Measurements from ENCODE around the gene AMH.

The AMH gene

DNA sequence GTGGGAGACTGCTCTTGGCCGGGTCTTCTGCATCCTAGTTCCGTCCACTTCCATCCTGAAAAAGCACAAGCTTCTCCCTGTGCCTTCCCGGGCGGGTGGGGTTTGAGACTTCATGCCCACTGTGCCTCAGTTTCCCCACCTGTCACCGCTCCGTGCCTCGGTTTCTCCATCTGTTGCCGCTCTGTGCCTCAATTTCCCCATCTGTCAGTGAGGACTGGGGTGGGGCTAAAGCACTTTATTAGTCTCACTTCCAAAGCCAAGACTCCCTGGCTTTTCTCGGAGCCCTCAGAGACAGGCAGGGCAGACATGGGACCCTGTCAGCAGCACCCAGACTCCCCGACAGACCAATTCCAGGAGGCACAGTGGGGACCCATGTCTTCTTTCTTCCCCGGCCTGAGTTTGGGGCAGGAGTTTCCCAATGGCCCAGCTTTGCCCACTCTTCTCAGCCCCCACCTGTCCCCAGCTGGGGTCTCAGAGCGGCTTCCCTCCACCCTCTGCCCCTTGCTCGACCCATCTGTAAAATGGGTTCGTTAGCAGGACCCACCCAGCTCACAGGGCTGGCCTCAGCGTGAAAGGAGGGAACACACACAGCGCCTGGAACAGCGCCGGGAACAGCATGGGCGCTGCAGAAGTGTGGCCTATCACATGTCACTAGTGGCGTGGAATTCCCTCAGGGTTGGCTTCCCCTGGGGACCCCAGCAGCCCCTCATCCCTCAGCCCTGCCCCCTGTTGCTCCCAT lies 37.4 kb downstream of the AMH start:
- DNase-seq (ENCODE audit: low read depth in 2 of 2) = no peak

DNA sequence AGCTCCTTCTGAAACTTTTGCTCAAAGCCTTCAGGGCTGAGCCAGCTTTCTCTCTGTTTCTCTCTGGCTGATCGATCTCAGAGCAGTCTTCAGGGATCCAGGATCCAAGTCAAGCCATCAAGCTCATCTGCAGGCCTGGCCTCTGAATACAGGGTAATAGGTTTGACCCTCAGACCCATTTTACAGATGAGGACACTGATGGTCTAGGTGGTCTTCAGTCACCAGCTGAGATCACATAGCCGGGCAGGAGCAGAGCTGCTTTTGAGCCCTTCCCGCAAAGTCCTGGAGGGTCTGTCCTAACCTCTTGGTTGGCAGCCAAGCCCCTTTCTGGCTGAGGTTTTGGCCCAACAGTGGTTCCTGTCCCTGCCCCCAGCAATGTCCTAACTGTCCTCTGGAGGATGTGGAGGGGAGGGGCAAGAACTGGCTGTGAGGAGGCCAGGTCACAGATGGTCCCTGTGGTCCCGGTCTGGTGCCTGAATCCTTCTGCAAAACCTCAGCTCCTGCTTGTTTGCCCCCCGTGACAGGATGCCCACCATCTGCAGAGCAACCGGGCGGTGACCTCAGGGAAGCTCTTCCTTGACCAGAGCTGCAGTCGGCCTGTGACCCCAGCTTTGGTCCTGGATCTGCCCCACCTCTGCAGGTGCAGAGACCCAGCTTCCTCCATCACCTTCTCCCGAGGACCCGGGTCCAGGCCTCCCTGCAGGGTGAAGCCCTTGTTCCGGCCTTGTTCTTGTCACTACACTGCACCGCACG lies 38.6 kb downstream of the AMH start:
- DNase-seq (ENCODE audit: low read depth in 2 of 2) = no peak

DNA sequence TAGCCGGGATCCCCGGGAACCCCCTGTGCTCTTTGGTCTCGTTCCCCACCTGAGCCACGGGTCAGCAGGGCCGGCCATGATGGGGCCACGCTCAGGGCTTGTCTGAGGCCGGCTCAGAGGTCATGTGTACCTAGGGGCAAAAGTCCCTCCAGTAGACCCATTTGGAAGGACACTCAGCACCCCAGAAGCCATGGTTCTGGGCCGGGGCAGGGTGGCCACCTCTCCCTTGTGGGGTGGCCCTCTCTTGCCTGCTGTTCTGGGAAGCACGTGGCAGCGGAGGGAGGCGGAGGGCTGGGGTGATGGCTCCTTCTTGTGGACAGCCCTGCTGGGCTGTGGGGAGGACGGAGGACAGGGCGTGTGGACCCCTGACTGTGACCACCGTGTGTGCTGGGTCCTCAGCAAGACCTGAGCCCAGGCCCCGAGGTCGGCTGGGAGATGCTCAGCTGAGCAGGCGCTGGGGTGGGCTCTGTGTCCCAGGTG lies 39.3 kb downstream of the AMH start:
- DNase-seq (ENCODE audit: low read depth in 2 of 2) = no peak

DNA sequence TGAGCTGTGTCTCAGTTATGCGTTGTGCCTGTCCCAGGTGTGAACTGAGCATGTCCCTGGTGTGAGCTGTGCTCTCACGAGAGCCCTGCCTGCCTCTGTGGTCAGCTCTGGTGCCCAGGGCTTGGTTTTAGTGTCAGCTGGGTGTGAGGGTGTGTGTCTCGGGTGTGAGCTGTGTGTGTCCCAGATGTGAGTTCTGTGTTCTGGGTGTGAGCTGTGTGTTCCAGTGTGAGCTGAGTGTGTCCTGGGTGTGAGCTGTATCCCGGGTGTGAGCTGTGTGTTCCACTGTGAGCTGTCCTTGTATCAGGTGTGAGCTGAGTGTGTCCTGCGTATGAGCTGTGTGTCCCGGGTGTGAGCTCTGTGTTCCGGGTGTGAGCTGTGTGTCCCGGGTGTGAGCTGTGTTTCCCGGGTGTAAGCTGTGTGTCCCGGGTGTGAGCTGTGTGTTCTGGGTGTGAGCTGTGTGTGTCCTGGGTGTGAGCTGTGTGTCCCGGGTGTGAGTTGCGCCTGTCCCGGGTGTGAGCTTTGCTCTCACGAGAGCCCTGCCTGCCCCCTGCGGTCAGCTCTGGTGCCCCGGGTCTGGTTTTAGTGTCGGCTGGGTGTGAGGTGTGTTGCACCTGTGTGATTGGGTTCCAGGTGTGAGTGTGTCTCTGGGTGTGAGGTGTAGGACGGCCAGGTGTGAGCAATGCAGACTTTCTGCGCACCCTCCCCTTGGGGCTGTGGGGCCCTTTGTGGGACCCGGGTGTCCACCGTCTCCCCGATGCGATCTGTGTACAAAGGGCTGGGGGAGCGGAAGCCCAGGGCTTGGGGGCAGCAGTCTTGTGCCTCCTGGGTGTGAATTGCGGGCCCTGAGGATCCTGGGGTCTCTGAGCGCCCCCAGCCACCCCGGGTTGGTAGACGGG lies 39.9 kb downstream of the AMH start:
- no peak for DNase-seq (ENCODE audit: low read depth in 2 of 2)

DNA sequence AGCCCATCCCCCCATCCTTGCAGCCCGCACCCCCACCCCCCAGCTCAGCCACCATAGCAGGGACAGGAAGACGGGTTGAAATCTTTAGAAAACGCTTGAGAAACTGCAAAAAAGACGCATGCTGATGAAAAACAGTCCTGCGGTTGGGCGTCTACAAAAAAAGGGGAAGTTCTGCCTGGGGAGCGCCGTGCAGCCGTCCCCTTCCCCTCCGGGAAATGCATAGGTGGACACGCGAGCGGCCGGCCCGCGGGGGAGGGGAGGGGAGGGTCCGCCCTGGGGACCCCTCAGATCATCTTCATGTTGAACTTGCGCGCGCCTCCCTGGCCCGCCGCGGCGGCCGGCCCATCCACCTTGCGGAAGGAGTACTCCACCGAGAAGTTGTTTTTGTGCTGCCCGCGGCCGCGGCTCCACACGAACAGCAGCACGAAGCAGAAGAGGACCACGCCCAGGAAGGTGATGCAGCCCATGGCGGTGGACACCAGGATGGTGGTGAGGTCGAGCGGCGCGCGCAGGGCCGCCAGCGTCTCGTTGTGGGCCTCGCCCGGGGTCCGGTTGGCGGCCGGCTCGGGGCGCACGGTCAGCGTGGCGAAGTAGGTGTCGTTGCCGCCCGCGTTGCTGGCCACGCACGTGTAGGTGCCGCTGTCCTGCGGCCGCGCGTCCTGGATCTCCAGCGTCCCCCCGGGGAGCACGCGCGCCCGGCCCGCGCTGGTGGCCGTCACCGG lies 40.8 kb downstream of the AMH start:
- no peak for DNase-seq (ENCODE audit: low read depth in 2 of 2)

DNA sequence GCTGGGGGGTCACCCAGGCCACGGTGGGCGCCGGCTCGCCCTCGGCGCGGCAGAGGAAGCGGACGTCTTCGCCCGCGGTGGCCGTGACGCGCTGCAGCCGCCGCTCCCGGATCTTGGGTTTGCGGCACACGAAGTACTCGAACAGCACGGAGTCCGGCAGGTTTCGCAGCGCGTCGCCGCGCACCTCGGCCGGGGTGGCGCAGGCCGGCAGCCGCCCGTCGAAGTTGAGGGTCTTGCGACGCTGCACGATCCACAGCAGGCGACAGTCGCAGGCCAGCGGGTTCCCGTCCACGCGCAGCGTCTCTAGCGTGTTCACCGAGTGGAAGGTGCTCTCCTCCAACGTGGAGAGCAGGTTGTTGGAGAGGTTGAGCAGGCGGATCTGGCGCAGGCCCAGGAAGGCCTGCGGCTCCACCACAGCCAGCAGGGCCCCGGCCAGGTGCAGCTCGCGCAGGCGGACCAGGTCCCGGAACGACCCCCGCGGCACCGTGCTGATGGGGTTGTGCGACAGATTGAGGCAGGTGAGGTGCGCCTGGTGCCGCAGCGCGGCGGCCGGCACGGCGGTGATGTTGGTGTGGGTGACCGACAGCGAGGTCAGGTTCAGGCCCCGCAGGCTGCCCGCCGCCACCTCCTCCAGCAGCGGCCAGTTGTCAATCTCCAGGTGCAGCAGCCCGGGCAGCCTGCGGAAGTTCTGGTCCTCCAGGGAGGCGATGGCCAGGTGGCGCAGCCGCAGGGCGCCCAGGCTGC lies 41.5 kb downstream of the AMH start:
- no peak for DNase-seq (ENCODE audit: low read depth in 2 of 2)

DNA sequence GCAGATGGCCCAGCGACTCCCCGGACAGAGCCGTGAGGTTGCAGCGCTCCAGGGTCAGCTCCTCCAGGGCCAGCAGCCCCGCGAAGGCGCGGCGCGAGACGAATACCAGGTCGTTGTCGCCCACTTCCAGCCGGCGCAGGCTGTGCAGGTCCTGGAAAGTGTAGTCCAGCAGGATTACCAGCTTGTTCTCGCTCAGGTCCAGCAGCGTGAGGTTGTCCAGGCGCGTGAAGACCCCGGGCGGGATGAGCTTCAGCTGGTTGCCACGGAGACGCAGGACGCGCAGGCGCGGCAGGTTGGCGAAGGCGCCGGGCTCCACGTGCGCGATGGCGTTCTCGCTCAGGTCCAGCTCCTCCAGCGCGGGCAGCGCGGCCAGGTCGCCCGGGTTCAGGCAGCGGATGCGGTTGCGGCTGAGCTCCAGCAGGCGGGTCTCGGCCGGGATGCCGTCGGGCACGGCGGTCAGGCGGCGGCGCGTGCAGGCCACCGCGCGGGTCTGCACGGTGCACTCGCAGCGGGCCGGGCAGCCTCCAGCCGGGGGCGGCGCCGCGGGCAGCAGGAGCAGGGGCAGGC lies 42.1 kb downstream of the AMH start:
- no peak for DNase-seq (ENCODE audit: low read depth in 2 of 2)

DNA sequence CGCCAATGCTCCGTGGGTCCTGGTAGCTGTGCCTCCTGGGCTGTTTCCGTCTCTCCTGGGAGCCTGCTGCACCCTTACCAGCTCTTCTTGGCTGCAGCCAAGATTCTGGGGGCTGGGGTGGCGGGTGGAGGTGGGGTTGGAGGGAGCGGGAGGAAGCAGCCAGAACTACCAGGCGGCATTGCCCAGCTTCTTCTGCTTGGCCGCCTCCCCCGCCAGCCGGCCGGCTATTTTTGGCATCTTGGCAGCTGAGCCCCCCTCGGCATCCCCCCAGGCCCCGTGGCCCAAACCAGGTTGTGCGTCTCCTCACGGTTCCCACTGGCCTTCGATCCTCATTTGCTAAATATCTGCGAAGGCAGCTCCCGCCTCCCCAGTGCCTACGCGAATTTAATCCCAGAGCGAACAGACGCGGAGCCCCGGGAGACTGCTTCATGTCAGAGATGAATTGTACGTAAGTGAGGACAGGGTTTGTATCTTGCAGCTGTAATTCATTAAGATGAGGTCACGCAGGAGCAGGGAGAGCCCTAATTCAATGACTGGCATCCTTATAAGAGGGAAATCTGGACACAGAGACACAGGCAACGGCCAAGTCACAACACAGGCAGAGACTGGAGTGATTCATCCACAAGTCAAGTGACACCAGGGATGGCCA lies 45.7 kb downstream of the AMH start:
- no peak for DNase-seq (ENCODE audit: low read depth in 2 of 2)

DNA sequence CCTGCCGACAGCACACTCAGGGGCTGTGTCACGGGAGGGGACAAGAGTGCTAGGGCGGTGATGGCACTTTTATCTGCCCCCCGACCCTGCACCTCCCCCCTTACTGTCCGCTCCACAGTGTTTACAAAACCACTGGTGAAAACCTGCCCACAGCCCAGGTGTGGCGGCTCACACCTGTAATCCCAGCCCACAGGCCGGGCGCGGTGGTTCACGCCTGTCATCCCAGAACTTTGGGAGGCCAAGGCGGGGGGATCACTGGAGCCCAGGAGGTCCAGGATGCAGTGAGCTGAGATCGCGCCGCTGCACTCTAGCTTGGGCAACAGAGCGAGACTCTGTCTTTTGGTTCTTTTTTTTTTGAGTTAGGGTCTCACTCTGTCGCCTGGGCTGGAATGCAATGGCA lies 47.0 kb downstream of the AMH start:
- no peak for DNase-seq (ENCODE audit: low read depth in 2 of 2)

DNA sequence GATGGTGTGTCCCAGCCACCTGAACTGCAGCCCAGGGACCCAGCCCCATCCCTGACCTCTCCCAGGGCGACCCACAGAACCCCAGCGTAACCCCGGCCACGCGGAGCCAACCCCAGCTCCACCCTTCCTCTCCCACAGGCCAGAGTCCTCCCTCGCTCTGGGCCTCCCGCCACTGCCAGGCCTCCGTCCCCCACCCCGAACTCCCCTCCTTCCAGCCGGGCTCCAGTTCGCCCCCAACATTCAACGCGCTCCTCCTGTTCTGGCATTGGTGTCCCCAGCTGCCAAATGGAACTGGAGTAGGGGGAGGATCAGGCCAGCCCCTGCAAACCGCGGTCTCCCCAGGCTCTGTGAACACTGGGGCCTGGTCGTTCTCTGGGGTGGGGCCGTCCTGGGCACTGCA lies 51.4 kb downstream of the AMH start:
- no peak for DNase-seq (ENCODE audit: low read depth in 2 of 2)
